NB4 (cell line): ENCODE measurements around the gene CADPS2.

ENCODE experiments used
- DNase-seq: peaks from one replicate; pipeline ENCODE4 v3.0.0; 2010; ENCODE audit warnings: low read depth
- H3K4me3 ChIP-seq: one replicate; pipeline ENCODE4 v1.5.1; 2011; ENCODE audit warnings: mild to moderate bottlenecking, low read depth, low read length, moderate library complexity
- MYC ChIP-seq: IDR thresholded peaks from 2 replicates; pipeline ENCODE4 v1.6.1; 2011; ENCODE audit warnings: low read depth, low read length
- POLR2A ChIP-seq: IDR thresholded peaks from 2 replicates; pipeline ENCODE4 v1.6.1; 2011; ENCODE audit warnings: mild to moderate bottlenecking; ENCODE audit not compliant: insufficient read length; ENCODE audit errors: extremely low read depth
- TF ChIP-seq, protein P1 (sequence below): IDR thresholded peaks from one replicate; pipeline ENCODE4 v1.5.1; 2012; ENCODE audit warnings: low read depth, low read length
- TF ChIP-seq, protein P2 (sequence below): IDR thresholded peaks from 2 replicates; pipeline ENCODE4 v1.6.1; 2011; ENCODE audit warnings: low read depth, low read length

Gene CADPS2

DNA sequence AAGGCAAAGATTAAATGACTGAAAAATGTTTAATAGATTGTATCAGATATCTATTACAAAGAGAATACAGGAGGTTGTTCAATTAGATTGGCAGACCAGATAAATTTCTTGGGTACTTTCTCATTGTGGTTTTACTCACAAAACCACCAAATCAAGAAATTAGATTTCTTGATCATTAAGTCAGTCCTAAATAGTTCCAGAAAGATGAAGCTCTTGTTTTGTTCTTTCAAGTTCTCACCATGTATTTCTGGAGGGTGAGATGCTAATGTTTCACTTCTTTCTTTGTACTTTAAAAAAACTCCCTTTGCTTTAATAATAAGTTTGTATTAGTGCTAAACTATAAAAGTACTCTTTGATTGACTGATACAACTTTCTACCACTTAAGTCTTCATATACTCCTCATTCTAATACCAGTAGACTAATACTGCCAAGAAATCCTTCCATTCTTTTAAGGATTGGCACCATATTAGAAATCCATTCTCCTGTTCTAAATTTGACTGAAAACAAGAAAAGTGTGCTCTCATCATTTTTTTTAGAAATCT lies 256.8 kb downstream of the CADPS2 start:
- TF ChIP-seq POLR2A (no peak), MYC (no peak)
- TF ChIP-seq, protein P1, sequence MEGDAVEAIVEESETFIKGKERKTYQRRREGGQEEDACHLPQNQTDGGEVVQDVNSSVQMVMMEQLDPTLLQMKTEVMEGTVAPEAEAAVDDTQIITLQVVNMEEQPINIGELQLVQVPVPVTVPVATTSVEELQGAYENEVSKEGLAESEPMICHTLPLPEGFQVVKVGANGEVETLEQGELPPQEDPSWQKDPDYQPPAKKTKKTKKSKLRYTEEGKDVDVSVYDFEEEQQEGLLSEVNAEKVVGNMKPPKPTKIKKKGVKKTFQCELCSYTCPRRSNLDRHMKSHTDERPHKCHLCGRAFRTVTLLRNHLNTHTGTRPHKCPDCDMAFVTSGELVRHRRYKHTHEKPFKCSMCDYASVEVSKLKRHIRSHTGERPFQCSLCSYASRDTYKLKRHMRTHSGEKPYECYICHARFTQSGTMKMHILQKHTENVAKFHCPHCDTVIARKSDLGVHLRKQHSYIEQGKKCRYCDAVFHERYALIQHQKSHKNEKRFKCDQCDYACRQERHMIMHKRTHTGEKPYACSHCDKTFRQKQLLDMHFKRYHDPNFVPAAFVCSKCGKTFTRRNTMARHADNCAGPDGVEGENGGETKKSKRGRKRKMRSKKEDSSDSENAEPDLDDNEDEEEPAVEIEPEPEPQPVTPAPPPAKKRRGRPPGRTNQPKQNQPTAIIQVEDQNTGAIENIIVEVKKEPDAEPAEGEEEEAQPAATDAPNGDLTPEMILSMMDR, result no peak
- TF ChIP-seq, protein P2, sequence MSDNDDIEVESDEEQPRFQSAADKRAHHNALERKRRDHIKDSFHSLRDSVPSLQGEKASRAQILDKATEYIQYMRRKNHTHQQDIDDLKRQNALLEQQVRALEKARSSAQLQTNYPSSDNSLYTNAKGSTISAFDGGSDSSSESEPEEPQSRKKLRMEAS, result no peak
- H3K4me3 ChIP-seq, result no peak overlapping the region
- DNase-seq, result no peak

DNA sequence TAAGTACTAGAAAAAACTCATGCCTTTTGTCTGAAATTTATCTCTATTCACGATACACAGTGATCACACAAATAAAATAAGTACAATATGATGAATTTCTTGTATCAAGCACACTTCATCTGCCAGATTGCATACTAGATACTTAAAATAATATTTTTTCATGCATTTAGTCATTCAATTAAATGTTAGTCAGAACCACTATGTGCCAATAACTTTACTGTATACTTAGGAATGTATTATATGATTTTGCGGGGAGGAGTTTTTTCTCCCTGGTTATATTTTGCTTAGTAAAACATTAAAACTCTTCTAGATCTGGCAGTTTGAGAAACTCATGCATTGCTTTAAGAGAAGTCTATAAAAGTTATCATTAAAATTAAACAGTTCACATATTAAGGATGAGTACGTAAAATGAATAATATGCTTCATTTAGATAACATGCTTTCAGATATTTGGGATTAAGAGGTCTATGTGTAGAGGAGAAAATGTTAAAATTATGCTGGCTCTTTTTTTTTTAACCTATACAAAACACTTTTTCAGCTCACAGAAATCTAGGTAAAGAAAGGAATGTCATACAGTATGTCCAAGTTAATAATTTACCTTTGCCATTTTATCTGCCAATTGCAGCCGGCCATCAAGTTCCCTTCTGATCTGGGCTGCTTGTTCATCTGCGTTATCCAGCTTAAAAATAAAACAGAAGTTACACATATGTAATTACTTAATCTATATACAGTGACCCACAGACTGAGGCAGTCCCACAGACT lies 257.4 kb downstream of the CADPS2 start:
- DNase-seq, result no peak
- no peak for TF ChIP-seq POLR2A
- no peak overlapping the region for H3K4me3 ChIP-seq

DNA sequence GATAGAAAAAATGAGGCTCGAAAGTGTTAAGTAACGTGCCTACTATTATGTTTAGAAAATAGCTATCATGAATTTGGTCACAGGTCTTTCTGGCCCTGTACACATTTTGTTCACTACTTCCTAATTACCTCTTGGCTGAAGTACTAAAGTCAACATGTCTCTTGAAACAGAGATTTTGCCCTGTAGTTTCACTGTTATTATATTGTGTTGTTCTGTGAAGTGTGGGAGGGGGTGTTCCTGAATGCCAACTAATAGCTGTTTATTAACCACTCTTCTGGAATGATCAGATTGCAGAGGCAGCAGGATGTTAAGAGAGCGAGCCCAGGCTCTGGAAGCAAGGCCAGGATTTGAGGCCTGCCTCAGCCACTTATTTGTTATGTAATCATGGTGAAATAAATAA lies 259.5 kb downstream of the CADPS2 start:
- no peak for DNase-seq
- no peak overlapping the region for H3K4me3 ChIP-seq
- TF ChIP-seq, protein P2, result no peak
- no peak for TF ChIP-seq POLR2A

DNA sequence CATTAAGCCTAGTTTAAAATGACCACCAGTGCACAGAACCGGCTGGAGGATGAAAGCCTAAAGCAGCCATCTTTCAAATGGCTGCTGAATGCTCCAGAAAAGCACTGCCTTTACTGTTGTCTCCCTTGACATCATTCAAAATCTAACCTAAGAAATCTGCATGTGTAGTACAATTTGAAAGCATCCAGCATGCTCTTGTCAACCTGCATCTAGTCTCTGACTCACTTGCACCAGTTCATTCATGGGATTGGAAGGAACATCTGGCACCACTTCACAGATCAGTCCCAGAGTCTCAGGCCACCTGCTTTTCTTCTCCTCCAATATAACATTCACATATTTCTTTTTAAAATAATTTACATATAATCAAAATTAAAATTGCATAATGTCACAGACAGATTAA lies 263.6 kb downstream of the CADPS2 start:
- H3K4me3 ChIP-seq, result no peak overlapping the region
- TF ChIP-seq, protein P2, result no peak
- TF ChIP-seq, protein P1, result no peak
- DNase-seq, result no peak

DNA sequence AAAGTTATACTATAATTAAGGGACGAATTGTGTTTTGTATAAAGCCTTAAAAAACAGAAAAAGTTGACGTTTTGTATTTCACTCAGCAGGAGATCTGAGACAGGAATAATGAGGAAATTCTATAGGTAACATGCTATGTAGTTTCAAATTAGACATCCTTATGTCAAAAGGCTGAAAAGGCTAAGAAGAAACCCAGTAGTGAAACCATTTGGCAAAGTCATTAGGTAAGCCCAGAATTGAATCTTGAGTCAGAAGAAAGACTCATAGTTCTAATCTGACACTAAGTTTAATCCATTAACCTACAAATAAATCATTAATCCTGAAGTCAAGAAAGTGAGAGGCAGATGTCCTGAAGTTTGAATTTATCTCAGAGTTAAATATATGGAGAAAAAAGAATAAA lies 266.6 kb downstream of the CADPS2 start:
- no peak for DNase-seq
- TF ChIP-seq, protein P2, result no peak
- TF ChIP-seq POLR2A (no peak), MYC (no peak)
- TF ChIP-seq, protein P1, result no peak
- no peak overlapping the region for H3K4me3 ChIP-seq

DNA sequence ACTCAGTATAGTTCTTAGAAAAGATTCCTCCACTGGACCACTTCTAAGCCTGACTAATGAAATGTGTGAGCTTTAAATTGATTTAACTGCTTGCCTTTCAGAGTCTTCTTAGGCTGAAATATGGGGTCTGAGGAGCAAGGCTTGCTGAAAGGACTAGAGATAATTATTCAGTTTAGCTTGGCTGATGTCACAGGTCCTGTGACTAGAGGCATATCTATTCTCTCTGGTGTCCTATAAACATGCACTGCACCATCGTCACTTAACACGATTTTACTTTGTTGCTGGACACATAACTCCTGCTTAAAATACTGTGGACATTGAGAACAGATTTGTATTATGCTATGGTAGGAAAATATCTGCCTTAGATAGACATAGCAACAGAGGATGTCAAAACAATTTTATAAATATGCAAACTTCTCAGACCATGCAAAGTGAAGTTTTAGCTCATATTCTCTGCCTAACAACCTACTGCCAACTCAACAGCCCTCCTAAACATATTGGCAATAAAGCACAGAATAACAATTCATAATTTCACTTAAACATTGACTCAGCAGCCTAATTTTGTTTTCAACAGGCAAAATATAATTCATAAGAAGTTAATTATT lies 267.6 kb downstream of the CADPS2 start:
- H3K4me3 ChIP-seq, result no peak overlapping the region
- no peak for DNase-seq
- TF ChIP-seq POLR2A (no peak), MYC (no peak)
- TF ChIP-seq, protein P2, result no peak
- TF ChIP-seq, protein P1, result no peak
